Hepatocyte (in vitro differentiated cells): Measurements from ENCODE around the gene SPZ1. TPM values are rescaled to one million over a fixed set of nuclear protein-coding genes. Genes with fewer than 3 reads are reported as not detected.

ENCODE experiments used
- DNase-seq: peaks from one replicate; pipeline ENCODE4 v3.0.0-alpha.2; 2016; ENCODE audit warnings: low spot score
- H2AFZ ChIP-seq: fragments of 200-600 bp; sonication (generic); 2 replicates; pipeline ENCODE4 v1.6.0; 2016; ENCODE audit warnings: antibody characterized with exemption, mild to moderate bottlenecking
- H3K27ac ChIP-seq: fragments of 200-600 bp; sonication (generic); 2 replicates; pipeline ENCODE4 v1.5.1; 2016; ENCODE audit warnings: mild to moderate bottlenecking
- H3K27me3 ChIP-seq: fragments of 200-600 bp; sonication (generic); 2 replicates; pipeline ENCODE4 v1.6.1; 2016
- H3K36me3 ChIP-seq: fragments of 200-600 bp; sonication (generic); replicated peaks from 2 replicates; pipeline ENCODE4 v1.5.1; 2016; ENCODE audit warnings: low read depth; ENCODE audit not compliant: insufficient read depth
- H3K4me1 ChIP-seq: fragments of 200-600 bp; sonication (generic); 2 replicates; pipeline ENCODE4 v1.5.1; 2016; ENCODE audit warnings: mild to moderate bottlenecking, moderate library complexity; ENCODE audit not compliant: insufficient read depth
- H3K4me2 ChIP-seq: fragments of 200-600 bp; sonication (generic); 2 replicates; pipeline ENCODE4 v1.6.0; 2016
- H3K4me3 ChIP-seq: fragments of 200-600 bp; sonication (generic); 2 replicates; pipeline ENCODE4 v1.5.1; 2016; ENCODE audit warnings: mild to moderate bottlenecking
- H3K79me2 ChIP-seq: fragments of 200-600 bp; sonication (generic); 2 replicates; pipeline ENCODE4 v1.6.0; 2017; ENCODE audit warnings: mild to moderate bottlenecking
- H3K9me2 ChIP-seq: fragments of 200-600 bp; sonication (generic); replicated peaks from 2 replicates; pipeline ENCODE4 v1.6.0; 2017; ENCODE audit warnings: mild to moderate bottlenecking; ENCODE audit not compliant: insufficient read depth
- H3K9me3 ChIP-seq: fragments of 200-600 bp; sonication (generic); 2 replicates; pipeline ENCODE4 v1.5.1; 2016; ENCODE audit warnings: low read depth, mild to moderate bottlenecking
- H4K20me1 ChIP-seq: fragments of 200-600 bp; sonication (generic); 2 replicates; pipeline ENCODE4 v1.6.0; 2016; ENCODE audit warnings: mild to moderate bottlenecking; ENCODE audit not compliant: insufficient read depth, poor library complexity, severe bottlenecking
- EZH2 ChIP-seq: fragments of 200-600 bp; sonication (generic); IDR thresholded peaks from 2 replicates; pipeline ENCODE4 v1.6.1; 2016; ENCODE audit warnings: antibody characterized with exemption, mild to moderate bottlenecking, borderline replicate concordance
- EZH2phosphoT487 ChIP-seq: fragments of 200-600 bp; sonication (generic); IDR thresholded peaks from one replicate; pipeline ENCODE4 v1.6.1; 2018; ENCODE audit warnings: antibody characterized with exemption, mild to moderate bottlenecking, low read depth, moderate library complexity; ENCODE audit not compliant: unreplicated experiment, severe bottlenecking
- WGBS: methylation state at CpG from one replicate; pipeline ENCODE4 v1.1.6; 2016; ENCODE audit warnings: low lambda C conversion rate; ENCODE audit errors: missing lambda C conversion rate; 5-methylcytosine and 5-hydroxymethylcytosine counted together
- polyA plus RNA-seq: library from polyadenylated mRNA; unstranded; fragments of >200 nt; fragmentation: Nextera tagmentation; extraction: Ambion mirVana; gene quantifications from 2 replicates; pipeline ENCODE4 v1.2.1, GENCODE V29; 2016
- total RNA-seq: library from RNA; depleted of rRNA; stranded (reverse); fragments of >200 nt; gene quantifications from 2 replicates; pipeline ENCODE4 v1.2.3, GENCODE V29; 2014
- TF ChIP-seq, protein P1 (sequence below): fragments of 200-600 bp; sonication (generic); IDR thresholded peaks from 2 replicates; pipeline ENCODE4 v1.5.1; 2016; ENCODE audit warnings: antibody characterized with exemption, mild to moderate bottlenecking; ENCODE audit not compliant: poor library complexity

SPZ1 gene
- total and polyA plus RNA-seq, 2 experiments from 2014 or later: not detected

DNA sequence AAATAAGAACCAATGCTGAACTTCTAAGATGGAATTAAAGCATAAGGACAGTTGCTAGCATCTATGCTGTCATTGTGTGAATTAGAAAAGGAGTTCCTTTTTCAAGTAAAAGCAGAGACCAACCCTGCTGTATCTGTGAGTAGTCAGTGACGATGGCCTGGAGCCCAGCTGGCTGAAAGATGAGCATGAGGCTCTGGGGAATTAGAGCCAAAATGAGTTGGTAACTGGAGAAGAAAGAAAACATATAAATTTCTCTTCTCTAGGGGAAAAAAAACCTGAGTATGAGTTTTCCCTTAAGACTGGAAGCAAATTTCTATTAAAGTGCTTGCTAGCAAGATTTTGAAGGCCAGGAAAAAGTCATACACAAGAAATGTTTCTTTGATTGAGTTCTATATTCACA, 1.6 kb upstream of the SPZ1 start:
- no peaks in the 10 kb centered on the region for H3K27me3 ChIP-seq
- H2AFZ ChIP-seq: no peak overlapping the region
- WGBS: 49% methylated on average over 1 of the region's 1 CpG
- H3K79me2 ChIP-seq: no peaks in the 10 kb centered on the region
- peak; percentile 26 for DNase-seq
- TF ChIP-seq, protein P1, sequence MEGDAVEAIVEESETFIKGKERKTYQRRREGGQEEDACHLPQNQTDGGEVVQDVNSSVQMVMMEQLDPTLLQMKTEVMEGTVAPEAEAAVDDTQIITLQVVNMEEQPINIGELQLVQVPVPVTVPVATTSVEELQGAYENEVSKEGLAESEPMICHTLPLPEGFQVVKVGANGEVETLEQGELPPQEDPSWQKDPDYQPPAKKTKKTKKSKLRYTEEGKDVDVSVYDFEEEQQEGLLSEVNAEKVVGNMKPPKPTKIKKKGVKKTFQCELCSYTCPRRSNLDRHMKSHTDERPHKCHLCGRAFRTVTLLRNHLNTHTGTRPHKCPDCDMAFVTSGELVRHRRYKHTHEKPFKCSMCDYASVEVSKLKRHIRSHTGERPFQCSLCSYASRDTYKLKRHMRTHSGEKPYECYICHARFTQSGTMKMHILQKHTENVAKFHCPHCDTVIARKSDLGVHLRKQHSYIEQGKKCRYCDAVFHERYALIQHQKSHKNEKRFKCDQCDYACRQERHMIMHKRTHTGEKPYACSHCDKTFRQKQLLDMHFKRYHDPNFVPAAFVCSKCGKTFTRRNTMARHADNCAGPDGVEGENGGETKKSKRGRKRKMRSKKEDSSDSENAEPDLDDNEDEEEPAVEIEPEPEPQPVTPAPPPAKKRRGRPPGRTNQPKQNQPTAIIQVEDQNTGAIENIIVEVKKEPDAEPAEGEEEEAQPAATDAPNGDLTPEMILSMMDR: no peak
- H3K4me1 ChIP-seq: no peaks in the 10 kb centered on the region
- no peaks in the 10 kb centered on the region for H4K20me1 ChIP-seq
- H3K36me3 ChIP-seq: no peaks in the 10 kb centered on the region
- no peaks in the 10 kb centered on the region for H3K9me3 ChIP-seq
- no peak overlapping the region for H3K4me3 ChIP-seq
- no peak overlapping the region for H3K27ac ChIP-seq
- H3K9me2 ChIP-seq: no peaks in the 10 kb centered on the region
- no peak overlapping the region for H3K4me2 ChIP-seq

DNA sequence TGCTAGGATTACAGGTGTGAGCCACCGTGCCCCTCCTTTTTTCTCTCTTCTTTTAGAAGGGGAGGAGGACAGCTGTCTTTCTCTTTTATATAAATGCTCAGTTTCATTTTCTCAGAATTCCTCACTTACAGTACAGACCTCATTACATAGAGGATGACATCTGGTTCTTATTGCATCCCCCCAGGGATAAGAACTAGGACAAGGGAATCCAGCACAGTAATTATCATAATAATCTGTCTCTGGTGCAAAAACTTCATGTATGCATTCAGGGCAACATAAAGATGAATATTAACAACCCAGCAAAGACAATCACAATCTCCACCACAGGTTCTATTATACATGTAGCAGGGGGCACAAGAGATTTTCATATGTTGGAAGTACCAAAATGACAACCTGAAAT, 5.1 kb downstream of the SPZ1 start:
- no peaks in the 10 kb centered on the region for H3K27me3 ChIP-seq
- H3K36me3 ChIP-seq: no peaks in the 10 kb centered on the region
- no peaks in the 10 kb centered on the region for H3K79me2 ChIP-seq
- no peak overlapping the region for H3K27ac ChIP-seq
- no peak overlapping the region for H3K4me2 ChIP-seq
- no peaks in the 10 kb centered on the region for H3K4me1 ChIP-seq
- TF ChIP-seq, protein P1: no peak
- TF ChIP-seq EZH2phosphoT487: no peak
- TF ChIP-seq EZH2: no peak
- DNase-seq: no peak
- H3K9me3 ChIP-seq: no peaks in the 10 kb centered on the region
- H2AFZ ChIP-seq: no peak overlapping the region
- no peaks in the 10 kb centered on the region for H3K9me2 ChIP-seq
- H3K4me3 ChIP-seq: no peak overlapping the region
- WGBS: 67% methylated on average over 1 of the region's 1 CpG
- no peaks in the 10 kb centered on the region for H4K20me1 ChIP-seq

DNA sequence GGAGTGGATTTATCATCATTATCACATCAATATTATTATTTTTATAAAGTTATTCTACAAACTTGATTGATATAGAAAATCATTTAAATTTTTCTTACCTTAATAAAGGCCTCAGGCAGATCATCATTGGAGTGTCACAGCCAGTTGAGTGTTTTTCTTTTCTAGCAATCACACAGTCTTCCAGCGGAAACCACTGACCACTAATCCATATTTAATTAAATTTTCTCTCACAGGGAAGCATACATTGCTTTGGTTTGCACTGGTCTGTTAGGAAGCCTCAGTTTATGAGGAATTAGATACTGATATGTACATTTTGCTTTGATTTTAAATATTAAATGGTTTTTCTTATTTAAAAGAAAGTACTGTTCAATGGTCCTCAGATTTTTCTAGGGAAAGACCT, 6.7 kb downstream of the SPZ1 start:
- Histone ChIP-seq H3K36me3 (no peaks in the 10 kb centered on the region), H3K4me2 (no peak overlapping the region)
- WGBS: 38% methylated on average over 1 of the region's 1 CpG

More for the DNA sequence above, 6.7 kb downstream of the SPZ1 start:
- Histone ChIP-seq H3K4me3 (no peak overlapping the region), H4K20me1 (no peaks in the 10 kb centered on the region), H3K79me2 (no peaks in the 10 kb centered on the region), H3K27ac (no peak overlapping the region), H3K9me2 (no peaks in the 10 kb centered on the region), H2AFZ (no peak overlapping the region), H3K4me1 (no peaks in the 10 kb centered on the region), H3K27me3 (no peaks in the 10 kb centered on the region), H3K9me3 (no peaks in the 10 kb centered on the region)
- no peak for DNase-seq
- TF ChIP-seq, protein P1: no peak
- TF ChIP-seq EZH2phosphoT487: no peak
- no peak for TF ChIP-seq EZH2
